Neural cell (in vitro differentiated cells): ENCODE results near the gene CCNG2. TPM values are rescaled to one million over a fixed set of nuclear protein-coding genes. Genes with fewer than 3 reads are reported as not detected.

ENCODE experiments used
- H2AFZ ChIP-seq: fragments of 200-600, 300-800 bp; sonication (generic), shearing (Covaris generic); 2 replicates; pipeline ENCODE4 v1.6.0; 2014; ENCODE audit warnings: low read depth, mild to moderate bottlenecking, antibody characterized with exemption, low read length, moderate library complexity
- H3F3A ChIP-seq: fragments of 200-600 bp; shearing (Covaris generic); 2 replicates; pipeline ENCODE4 v1.6.1; 2016; ENCODE audit warnings: mild to moderate bottlenecking, moderate library complexity, mixed read lengths, antibody characterized with exemption, low read length; ENCODE audit not compliant: insufficient read depth, poor library complexity, severe bottlenecking
- H3K27ac ChIP-seq: fragments of 200-600, 300-800 bp; sonication (generic), shearing (Covaris generic); 2 replicates; pipeline ENCODE4 v1.5.1; 2014; ENCODE audit warnings: mild to moderate bottlenecking, low read length, moderate library complexity
- H3K27me3 ChIP-seq: fragments of 300-800, 200-600 bp; sonication (generic), shearing (Covaris generic); 2 replicates; pipeline ENCODE4 v1.6.0; 2014; ENCODE audit warnings: mild to moderate bottlenecking, low read depth, low read length, moderate library complexity; ENCODE audit not compliant: insufficient read depth
- H3K36me3 ChIP-seq: fragments of 300-800, 200-600 bp; sonication (generic), shearing (Covaris generic); 2 replicates; pipeline ENCODE4 v1.5.1; 2014; ENCODE audit warnings: mild to moderate bottlenecking, antibody characterized with exemption, low read length, moderate library complexity; ENCODE audit not compliant: insufficient read depth
- H3K4me2 ChIP-seq: fragments of 300-800, 200-600 bp; sonication (generic), shearing (Covaris generic); 2 replicates; pipeline ENCODE4 v1.6.0; 2014; ENCODE audit warnings: mild to moderate bottlenecking, low read length
- H3K4me3 ChIP-seq: fragments of 300-800, 200-600 bp; sonication (generic), shearing (Covaris generic); 2 replicates; pipeline ENCODE4 v1.5.1; 2014; ENCODE audit warnings: mild to moderate bottlenecking, low read length, moderate library complexity
- H3K79me2 ChIP-seq: fragments of 200-600 bp; shearing (Covaris generic); replicated peaks from 2 replicates; pipeline ENCODE4 v1.6.0; 2014; ENCODE audit warnings: mild to moderate bottlenecking, low read length, moderate library complexity; ENCODE audit not compliant: insufficient read depth
- H3K9ac ChIP-seq: fragments of 300-800, 200-600 bp; sonication (generic), shearing (Covaris generic); 2 replicates; pipeline ENCODE4 v1.6.1; 2016; ENCODE audit warnings: mild to moderate bottlenecking, low read length, mixed read lengths
- H3K9me2 ChIP-seq: fragments of 200-600 bp; shearing (Covaris generic); 2 replicates; pipeline ENCODE4 v1.6.1; 2016; ENCODE audit warnings: mild to moderate bottlenecking, low read length, mixed read lengths; ENCODE audit not compliant: insufficient read depth
- H3K9me3 ChIP-seq: fragments of 200-600, 300-800 bp; sonication (generic), shearing (Covaris generic); 2 replicates; pipeline ENCODE4 v1.6.1; 2016; ENCODE audit warnings: mild to moderate bottlenecking, mixed run types, low read length, moderate library complexity, mixed read lengths
- H4K20me1 ChIP-seq: fragments of 200-600 bp; shearing (Covaris generic); 2 replicates; pipeline ENCODE4 v1.6.1; 2016; ENCODE audit warnings: mild to moderate bottlenecking, mixed run types; ENCODE audit not compliant: insufficient read depth
- CTCF ChIP-seq: fragments of 450-650 bp; IDR thresholded peaks from 2 replicates; pipeline ENCODE4 v1.5.1; 2014; ENCODE audit warnings: antibody characterized with exemption, mild to moderate bottlenecking, moderate library complexity; ENCODE audit not compliant: poor library complexity, severe bottlenecking
- EP300 ChIP-seq: fragments of 450-650 bp; conservative IDR thresholded peaks from 2 replicates; pipeline ENCODE4 v1.6.1; 2014; ENCODE audit warnings: antibody characterized with exemption, mild to moderate bottlenecking, moderate library complexity; ENCODE audit not compliant: poor library complexity, severe bottlenecking
- EZH2 ChIP-seq: fragments of 200-600, 300-800 bp; shearing (Covaris generic), sonication (generic); IDR thresholded peaks from 2 replicates; pipeline ENCODE4 v1.6.1; 2014; ENCODE audit warnings: antibody characterized with exemption, low read length, borderline replicate concordance, mild to moderate bottlenecking; ENCODE audit not compliant: insufficient read depth, poor library complexity, severe bottlenecking
- MXI1 ChIP-seq: fragments of 450-650 bp; conservative IDR thresholded peaks from 2 replicates; pipeline ENCODE4 v1.6.1; 2014; ENCODE audit warnings: antibody characterized with exemption, mild to moderate bottlenecking; ENCODE audit not compliant: poor library complexity, severe bottlenecking
- POLR2AphosphoS5 ChIP-seq: IDR thresholded peaks from 2 replicates; pipeline ENCODE4 v1.6.1; 2012
- RAD21 ChIP-seq: fragments of 450-650 bp; conservative IDR thresholded peaks from 2 replicates; pipeline ENCODE4 v1.6.1; 2014; ENCODE audit warnings: antibody characterized with exemption, mild to moderate bottlenecking, moderate library complexity
- REST ChIP-seq: IDR thresholded peaks from 2 replicates; pipeline ENCODE4 v1.6.1; 2012; ENCODE audit warnings: borderline replicate concordance
- SMC3 ChIP-seq: fragments of 450-650 bp; conservative IDR thresholded peaks from 2 replicates; pipeline ENCODE4 v1.6.1; 2014; ENCODE audit warnings: antibody characterized with exemption, mild to moderate bottlenecking, moderate library complexity; ENCODE audit not compliant: poor library complexity
- TAF1 ChIP-seq: IDR thresholded peaks from 2 replicates; pipeline ENCODE4 v1.6.1; 2012; ENCODE audit warnings: low read depth
- polyA plus RNA-seq: library from polyadenylated mRNA; depleted of rRNA; stranded (reverse); fragments of >200 nt; gene quantifications from 2 replicates; pipeline ENCODE4 v1.2.3, GENCODE V29; 2014

Gene CCNG2
- polyA plus RNA-seq, 1 donor from 2014 or later, result 132 TPM

- no peaks in the 10 kb centered on the region for H3K79me2 ChIP-seq
- no peaks in the 10 kb centered on the region for H3F3A ChIP-seq
- H3K4me2 ChIP-seq, result no peak overlapping the region
- no peaks in the 10 kb centered on the region for H4K20me1 ChIP-seq
- H3K9ac ChIP-seq, result no peak overlapping the region
- H3K9me3 ChIP-seq, result no peaks in the 10 kb centered on the region
- H3K27me3 ChIP-seq, result no peaks in the 10 kb centered on the region
- no peak overlapping the region for H3K4me3 ChIP-seq
- no peak overlapping the region for H2AFZ ChIP-seq
- TF ChIP-seq MXI1, result no peak
- TF ChIP-seq REST, result no peak
- H3K27ac ChIP-seq, result no peak overlapping the region
- H3K36me3 ChIP-seq, result no peaks in the 10 kb centered on the region
- no peaks in the 10 kb centered on the region for H3K9me2 ChIP-seq
Observed at GRCh38 chr4:77197831-77198230, 40.8 kb downstream of the CCNG2 start.

- H3K27ac ChIP-seq, result no peak overlapping the region
- no peak overlapping the region for H3K4me2 ChIP-seq
- H3K9ac ChIP-seq, result no peak overlapping the region
- H3K27me3 ChIP-seq, result no peaks in the 10 kb centered on the region
- TF ChIP-seq REST (no peak), CTCF (no peak), RAD21 (no peak), SMC3 (no peak), TAF1 (no peak), EP300 (no peak), POLR2AphosphoS5 (no peak), EZH2 (no peak), MXI1 (no peak)
- H4K20me1 ChIP-seq, result no peaks in the 10 kb centered on the region
- H3K9me2 ChIP-seq, result no peaks in the 10 kb centered on the region
- H3K36me3 ChIP-seq, result no peaks in the 10 kb centered on the region
- H3F3A ChIP-seq, result no peaks in the 10 kb centered on the region
- H3K79me2 ChIP-seq, result no peaks in the 10 kb centered on the region
- no peak overlapping the region for H3K4me3 ChIP-seq
- no peaks in the 10 kb centered on the region for H3K9me3 ChIP-seq
- no peak overlapping the region for H2AFZ ChIP-seq
Observed at GRCh38 chr4:77199276-77199675, 42.3 kb downstream of the CCNG2 start.
